UCSD-AML1 (cell line): ENCODE results near the gene SRM.
"Not testable (repeated sequence)": the region's sequence is repeated elsewhere in the genome, so short reads cannot be mapped to it uniquely, and the experiment has no call there.

Experiments
- DNase-seq: peaks from one replicate; lab custom pipeline; 2025; ENCODE audit not compliant: unreplicated experiment; lab: John Stamatoyannopoulos, UW

SRM gene

DNA sequence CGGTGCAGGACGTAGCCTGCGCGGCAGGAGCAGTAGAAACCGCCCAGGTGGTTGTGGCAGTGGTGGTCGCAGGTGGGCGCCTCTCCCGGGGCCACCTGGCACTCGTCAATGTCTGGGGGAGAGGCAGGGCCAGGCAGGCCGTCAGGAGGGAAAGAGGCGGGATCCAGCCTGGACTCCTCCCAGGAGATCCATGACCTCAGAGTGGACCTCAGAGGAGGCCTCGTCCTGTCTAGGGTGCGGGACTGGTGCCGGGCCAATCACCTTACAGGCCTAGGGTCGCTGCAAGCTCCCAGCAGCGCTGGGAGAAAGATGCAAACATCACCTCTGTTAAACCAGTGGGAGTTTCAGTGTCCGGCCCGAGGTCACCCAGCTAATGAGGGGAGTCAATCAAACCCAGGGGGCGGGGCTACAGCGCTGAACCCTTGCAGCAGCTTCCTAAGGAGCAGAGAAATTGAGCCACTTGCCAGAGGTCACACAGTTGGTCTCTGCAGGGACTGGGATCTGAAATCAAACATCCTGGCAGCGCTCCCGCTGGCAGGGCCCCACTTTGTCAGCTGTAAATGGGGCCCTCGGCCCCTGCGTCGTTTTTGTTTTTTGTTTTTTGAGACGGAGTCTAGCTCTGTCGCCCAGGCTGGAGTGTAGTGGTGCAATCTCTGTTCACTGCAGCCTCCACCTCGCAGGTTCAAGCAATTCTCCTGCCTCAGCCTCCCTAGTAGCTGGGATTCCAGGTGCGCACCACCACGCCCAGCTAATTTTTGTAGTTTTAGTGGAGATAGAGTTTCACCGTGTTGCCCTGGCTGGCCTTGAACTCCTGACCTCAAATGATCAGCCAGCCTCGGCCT is 14.2 kb downstream of the SRM start:
- no peak for DNase-seq

GRCh38 chr1:11044849-11045427 is 14.9 kb downstream of the SRM start:
- no peak for DNase-seq

GRCh38 chr1:11044086-11044848 is 15.6 kb downstream of the SRM start:
- no peak for DNase-seq

DNA sequence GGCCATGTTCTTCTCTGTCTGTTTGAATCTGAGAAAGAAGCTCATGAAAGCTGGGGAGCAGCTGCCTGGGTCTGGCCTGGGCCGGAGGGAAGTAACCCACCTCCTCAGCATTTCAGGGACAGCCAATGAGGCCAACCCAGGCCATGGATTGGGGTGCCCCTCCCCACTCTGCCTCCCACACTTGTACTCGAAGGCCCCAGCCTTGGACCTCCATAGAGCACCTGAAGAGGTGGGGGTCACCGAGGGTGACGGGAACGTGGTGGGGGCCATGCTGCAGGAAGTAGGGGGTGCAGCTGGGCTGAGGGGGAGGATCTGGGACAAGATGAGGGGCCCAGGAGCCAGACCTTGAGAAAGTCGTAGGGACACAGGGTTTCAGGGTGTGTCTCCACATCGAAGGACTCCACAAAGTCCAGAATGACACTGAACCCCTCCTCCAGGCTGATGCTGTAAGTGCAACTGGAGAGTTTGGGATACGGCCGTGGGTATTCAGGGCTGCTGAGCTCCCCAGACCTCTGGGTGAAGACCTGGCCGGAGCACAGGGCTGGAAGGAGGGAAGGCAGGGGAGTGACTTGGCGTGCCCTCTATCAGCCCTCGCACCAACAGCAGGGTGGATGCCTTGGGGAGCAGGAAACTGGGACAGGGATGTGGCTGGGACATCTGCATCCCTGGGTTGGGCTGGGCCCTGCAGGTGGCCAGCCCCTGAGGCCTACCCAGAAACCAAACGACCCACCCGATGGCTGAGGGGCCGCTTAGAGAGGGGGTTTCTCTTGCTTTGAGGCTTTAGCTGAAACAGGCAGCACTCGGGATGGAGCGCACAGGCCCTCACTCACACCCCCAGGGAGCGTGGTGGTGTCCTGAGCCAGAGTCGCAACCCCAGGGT is 16.6 kb downstream of the SRM start:
- no peak for DNase-seq

DNA sequence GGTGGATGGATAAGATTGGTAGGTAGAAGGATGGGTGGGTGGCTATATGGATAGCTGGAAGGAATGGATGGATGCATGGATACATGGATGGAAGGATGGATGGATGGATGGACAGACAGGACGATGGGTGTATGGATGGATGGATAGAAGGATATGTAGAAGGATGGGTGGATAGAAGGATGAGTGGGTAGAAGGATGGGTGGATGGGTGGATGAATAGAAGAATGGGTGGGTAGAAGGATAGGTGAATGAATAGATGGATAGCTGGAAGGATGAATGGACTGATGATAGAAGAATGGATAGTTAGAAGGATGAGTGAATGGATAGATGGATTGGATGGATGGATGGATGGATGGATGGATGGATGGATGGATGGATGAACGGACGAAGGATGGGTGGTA is 17.8 kb downstream of the SRM start:
- no peak for DNase-seq

DNA sequence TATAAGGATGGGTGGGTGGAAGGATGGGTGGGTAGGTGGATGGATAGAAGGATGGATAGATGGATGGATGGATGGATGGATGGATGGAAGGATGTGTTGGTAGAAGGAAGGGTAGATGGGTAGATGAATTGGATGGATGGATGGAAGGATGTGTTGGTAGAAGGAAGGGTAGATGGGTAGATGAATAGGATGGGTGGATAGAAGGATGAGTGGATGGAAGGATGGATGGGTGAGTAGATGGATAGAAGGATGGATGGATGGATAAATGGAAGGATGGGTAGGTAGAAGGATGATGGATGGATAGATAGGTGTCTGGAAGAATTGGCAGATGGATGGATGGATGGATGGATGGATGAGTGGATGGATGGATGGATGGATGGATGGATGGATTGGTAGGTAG is 18.8 kb downstream of the SRM start:
- DNase-seq: no peak

- DNase-seq: not testable (repeated sequence)
These were observed 19.8 kb downstream of the SRM start for GRCh38 chr1:11040105-11040429.

DNA sequence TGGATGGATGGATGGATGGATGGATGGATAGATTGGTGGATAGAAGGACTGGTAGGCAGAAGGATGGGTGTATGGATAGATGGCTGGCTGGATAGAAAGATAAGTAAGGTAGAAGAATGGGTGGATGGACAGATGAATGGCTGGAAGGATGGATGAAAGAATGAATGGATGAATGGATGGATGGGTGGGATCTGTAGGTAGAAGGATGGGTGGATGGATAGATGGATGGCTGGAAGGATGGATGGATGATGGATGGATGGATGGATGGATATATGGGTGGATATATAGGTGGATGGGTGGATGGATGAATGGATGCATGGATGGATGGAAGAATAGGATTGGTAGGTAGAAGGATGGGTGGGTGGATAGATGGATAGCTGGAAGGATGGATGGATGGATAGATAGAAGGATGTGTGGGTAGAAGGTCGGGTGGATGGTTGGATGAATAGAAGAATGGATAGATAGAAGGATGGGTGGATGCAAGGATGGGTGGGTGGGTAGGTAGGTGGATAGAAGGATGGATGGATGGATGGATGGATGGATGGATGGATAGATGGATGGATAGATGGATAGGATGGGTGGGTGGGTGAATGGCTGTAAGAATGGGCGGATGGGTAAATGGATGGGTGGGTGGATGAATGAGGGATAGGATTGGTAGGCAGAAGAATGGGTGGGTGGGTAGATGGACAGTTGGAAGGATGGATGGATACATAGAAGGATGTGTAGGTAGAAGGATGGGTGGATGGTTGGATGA is 20.3 kb downstream of the SRM start:
- DNase-seq: no peak

- peak; percentile 81 for DNase-seq
These were observed 22.1 kb downstream of the SRM start for GRCh38 chr1:11037740-11038182.

- DNase-seq: not testable (repeated sequence)
These were observed 22.6 kb downstream of the SRM start for GRCh38 chr1:11037019-11037739.

DNA sequence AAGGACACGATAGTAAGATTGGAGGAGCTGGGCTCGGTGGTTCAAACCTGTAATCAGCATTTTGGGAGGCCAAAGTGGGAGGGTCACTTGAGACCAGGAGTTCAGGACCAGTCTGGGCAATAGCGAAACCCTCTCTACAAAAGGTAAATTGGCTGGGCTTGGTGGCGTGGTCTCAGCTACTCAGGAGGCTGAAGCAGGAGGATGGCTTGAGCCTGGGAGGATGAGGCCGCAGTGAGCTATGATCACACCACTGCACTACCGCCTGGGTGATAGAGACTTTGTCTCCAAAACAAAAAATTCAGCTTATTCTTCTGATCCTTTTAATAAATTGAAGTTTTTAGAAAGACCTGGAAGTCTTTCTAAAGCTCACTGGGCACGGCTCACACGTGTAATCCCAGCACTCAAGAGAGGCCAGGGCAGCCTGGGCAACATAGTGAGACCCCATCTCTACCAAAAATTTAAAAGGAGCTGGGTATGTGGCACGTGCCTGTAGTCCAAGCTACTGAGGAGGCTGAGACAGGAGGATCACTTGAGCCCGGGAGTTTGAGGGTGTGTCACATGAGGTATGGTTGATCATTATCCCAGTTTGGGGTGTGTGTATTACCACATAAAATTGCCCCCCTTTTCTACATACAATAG is 28.1 kb downstream of the SRM start:
- no peak for DNase-seq

- DNase-seq: no peak
These were observed 29.0 kb downstream of the SRM start for GRCh38 chr1:11030865-11031264.

GRCh38 chr1:11028018-11028417 is 31.8 kb downstream of the SRM start:
- no peak for DNase-seq

DNA sequence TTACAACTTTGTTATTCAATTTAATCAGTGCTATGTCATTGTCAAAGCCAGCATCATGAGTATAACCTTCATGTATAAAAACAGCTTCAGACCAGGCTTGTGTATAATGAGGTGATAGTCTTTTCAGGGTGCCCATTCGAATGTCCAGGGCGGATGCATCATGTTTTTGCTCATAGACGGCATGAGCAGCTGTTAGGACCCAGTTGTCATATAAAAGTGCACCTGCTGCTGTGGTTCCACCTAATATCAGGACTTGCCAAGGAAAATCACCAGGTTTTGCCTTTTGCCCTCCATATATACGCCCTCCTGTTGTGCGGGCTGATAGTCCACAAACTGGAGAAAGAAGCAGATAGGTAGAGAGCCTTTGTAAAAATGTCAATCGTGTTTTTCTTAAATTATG is 32.5 kb downstream of the SRM start:
- DNase-seq: no peak

- no peak for DNase-seq
These were observed 32.9 kb downstream of the SRM start for GRCh38 chr1:11026903-11027302.

DNA sequence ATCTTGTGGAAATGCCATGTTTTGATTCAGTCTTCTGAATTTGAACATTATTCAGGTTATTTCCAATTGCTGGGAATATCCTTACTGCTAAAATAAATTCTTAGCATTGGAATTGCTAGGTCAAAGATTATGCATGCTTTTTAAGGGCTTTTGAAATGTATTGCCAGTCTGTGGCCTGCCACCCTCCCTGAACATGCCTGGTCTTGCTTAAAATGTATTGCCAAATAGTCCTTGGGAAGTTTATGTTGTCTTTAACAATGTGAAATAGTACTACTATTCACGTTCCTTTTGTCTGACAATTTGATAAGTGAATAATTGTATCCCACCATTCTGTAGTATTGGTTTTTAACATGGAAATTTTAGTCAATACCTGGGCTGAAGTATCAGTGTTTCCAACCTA is 33.8 kb downstream of the SRM start:
- no peak for DNase-seq

DNA sequence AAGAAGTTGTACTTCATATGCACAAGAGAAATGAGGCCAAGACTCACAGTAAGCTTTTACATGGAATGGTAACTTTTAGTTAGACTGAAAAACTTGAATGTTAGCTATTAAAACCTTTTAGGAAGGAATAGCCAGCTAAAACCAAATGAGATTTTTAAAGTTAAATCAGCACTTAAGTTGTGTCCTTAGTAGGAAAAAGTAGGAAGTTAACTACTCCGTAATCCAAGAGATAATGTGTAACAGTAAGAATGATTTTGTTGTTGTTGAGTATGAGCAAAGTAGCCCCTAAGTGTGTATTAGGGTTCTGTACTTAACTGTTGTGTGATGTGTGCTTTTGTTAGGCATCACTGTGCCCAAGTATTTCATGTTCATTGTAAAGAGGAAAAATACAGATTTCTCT is 34.2 kb downstream of the SRM start:
- no peak for DNase-seq

- no peak for DNase-seq
These were observed 35.0 kb downstream of the SRM start for GRCh38 chr1:11024874-11025203.

DNA sequence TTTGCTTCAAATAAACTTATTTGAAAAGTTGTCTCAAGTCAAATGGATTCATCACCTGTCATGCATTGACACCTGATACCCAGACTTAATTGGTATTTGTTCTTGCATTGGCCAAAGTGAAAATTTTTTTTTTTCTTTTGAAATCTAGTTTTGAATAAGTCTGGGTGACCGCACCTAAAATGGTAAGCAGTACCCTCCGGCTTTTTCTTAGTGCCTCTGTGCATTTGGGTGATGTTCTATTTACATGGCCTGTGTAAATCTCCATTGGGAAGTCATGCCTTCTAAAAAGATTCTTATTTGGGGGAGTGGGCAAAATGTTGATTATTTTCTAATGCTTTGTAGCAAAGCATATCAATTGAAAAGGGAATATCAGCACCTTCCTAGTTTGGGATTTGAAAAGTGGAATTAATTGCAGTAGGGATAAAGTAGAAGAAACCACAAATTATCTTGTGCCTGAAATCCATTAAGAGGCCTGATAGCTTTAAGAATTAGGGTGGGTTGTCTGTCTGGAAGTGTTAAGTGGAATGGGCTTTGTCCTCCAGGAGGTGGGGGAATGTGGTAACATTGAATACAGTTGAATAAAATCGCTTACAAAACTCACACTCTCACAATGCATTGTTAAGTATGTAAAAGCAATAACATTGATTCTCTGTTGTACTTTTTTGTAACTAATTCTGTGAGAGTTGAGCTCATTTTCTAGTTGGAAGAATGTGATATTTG is 35.5 kb downstream of the SRM start:
- no peak for DNase-seq
